ENCODE results near the gene PEMT. TPM values are rescaled to one million over a fixed set of nuclear protein-coding genes. Genes with fewer than 3 reads are reported as not detected.

PEMT gene
- total and polyA plus RNA-seq, 2 of the 8 experiments (the other 6 are each of a cell fraction or from before 2014, with no cell fraction given): 42.0 to 118 TPM

GRCh38 chr17:17481860-17482259 is 109.6 kb downstream of the PEMT start:
- H3K27ac ChIP-seq (ENCODE audit: low read depth, low read length): no peak overlapping the region
- H4K91ac ChIP-seq (replicated peaks; ENCODE audit: insufficient read length, low read length): no peak overlapping the region
- H3K27me3 ChIP-seq (replicated peaks in 1 of 4; ENCODE audit: control insufficient read depth in 3 of 4, extremely low read depth in 1 of 4, insufficient read depth in 3 of 4, low read length in 3 of 4): no peaks in the 10 kb centered on the region
- no peak overlapping the region for H3K4me2 ChIP-seq (ENCODE audit: insufficient read depth in 1 of 2, low read depth in 2 of 2, low read length in 2 of 2)
- FAIRE-seq (no peak), DNase-seq (ENCODE audit: low read depth in 1 of 2, low spot score in 2 of 2) (no peak)
- no peak overlapping the region for H3K56ac ChIP-seq (replicated peaks; ENCODE audit: insufficient read length, low read depth, low read length)
- H2BK120ac ChIP-seq (replicated peaks; ENCODE audit: low read depth, low read length): no peak overlapping the region
- no peak overlapping the region for H2BK15ac ChIP-seq (ENCODE audit: low read length)
- no peak overlapping the region for H2AFZ ChIP-seq (ENCODE audit: low read length)
- no peak overlapping the region for H3K4ac ChIP-seq (replicated peaks; ENCODE audit: insufficient read length, low read depth, low read length)
- no peak overlapping the region for H3K23ac ChIP-seq (ENCODE audit: insufficient read length)
- no peak overlapping the region for H2BK12ac ChIP-seq (ENCODE audit: low read depth, low read length)
- H3K79me1 ChIP-seq (ENCODE audit: low read depth, low read length): peaks cover 15% of the 10 kb centered on the region
- no peak overlapping the region for H4K5ac ChIP-seq (ENCODE audit: insufficient read length, low read depth, low read length)
- H2BK5ac ChIP-seq (ENCODE audit: low read depth, low read length): no peak overlapping the region
- WGBS, 2 experiments (ENCODE audit: extremely low coverage in 1 of 2, insufficient coverage in 1 of 2, insufficient read length in 1 of 2, insufficient replicate concordance in 2 of 2, low coverage in 1 of 2, low lambda C conversion rate in 2 of 2, missing lambda C conversion rate in 1 of 2): 80% methylated on average over 5 of the region's 5 CpGs; no CpG with 5 or more reads in 1 of the 2 experiments
- POLR2A ChIA-PET (ENCODE audit: partially characterized antibody): interaction anchor here (0.8 kb wide), 1 partner anchor 15 kb away, joined by 3 read pairs; the partner anchor contains the start of gene RASD1
- no peak overlapping the region for H2BK20ac ChIP-seq (ENCODE audit: low read length)
- H4K20me1 ChIP-seq (replicated peaks in 1 of 2; ENCODE audit: control insufficient read depth in 1 of 2, insufficient read depth in 2 of 2, low read length in 2 of 2): peaks cover 0 to 6% of the 10 kb centered on the region in 2 experiments
- CTCF ChIA-PET (ENCODE audit: partially characterized antibody): interaction anchor here (0.5 to 1.3 kb wide), 5 partner anchors 9 to 523 kb away, joined by 3 read pairs; no protein-coding TSS in a partner anchor
- no peak overlapping the region for H3K4me3 ChIP-seq (ENCODE audit: extremely low read depth in 1 of 4, insufficient read depth in 2 of 4, low read depth in 3 of 4, low read length in 4 of 4)
- H3K4me1 ChIP-seq (replicated peaks in 1 of 4; ENCODE audit: control insufficient read depth in 3 of 4, insufficient read depth in 4 of 4, low read length in 3 of 4): peaks cover 0 to 5% (median 1%) of the 10 kb centered on the region in 4 experiments; a peak in 1 of 7 replicates
- H3K23me2 ChIP-seq (ENCODE audit: low read depth, low read length): peaks cover 6% of the 10 kb centered on the region; the same call in 1 of the 2 replicates
- H3K9me3 ChIP-seq (ENCODE audit: insufficient read depth in 2 of 2, low read depth in 1 of 2, low read length in 1 of 2): no peaks in the 10 kb centered on the region
- peaks cover 0 to 4% (median 1%) of the 10 kb centered on the region in 4 experiments; a peak in 4 of 8 replicates for H3K36me3 ChIP-seq (ENCODE audit: control insufficient read depth in 2 of 4, insufficient read depth in 4 of 4, low read length in 3 of 4)
- H3K9ac ChIP-seq (replicated peaks in 1 of 4; ENCODE audit: extremely low read depth in 1 of 4, low read depth in 3 of 4, low read length in 3 of 4): no peak overlapping the region
- H3K79me2 ChIP-seq (ENCODE audit: control insufficient read depth in 1 of 2, insufficient read depth in 2 of 2, low read length in 2 of 2): peaks cover 5 to 73% of the 10 kb centered on the region in 2 experiments
- H3K14ac ChIP-seq (ENCODE audit: insufficient read length): no peak overlapping the region
- H2AK5ac ChIP-seq (ENCODE audit: low read depth, low read length): no peak overlapping the region
- no peak overlapping the region for H3K18ac ChIP-seq (ENCODE audit: extremely low read depth, low read length)
- H4K8ac ChIP-seq (ENCODE audit: extremely low read depth, insufficient read depth, low read length): no peak overlapping the region
- TF ChIP-seq, protein P1, sequence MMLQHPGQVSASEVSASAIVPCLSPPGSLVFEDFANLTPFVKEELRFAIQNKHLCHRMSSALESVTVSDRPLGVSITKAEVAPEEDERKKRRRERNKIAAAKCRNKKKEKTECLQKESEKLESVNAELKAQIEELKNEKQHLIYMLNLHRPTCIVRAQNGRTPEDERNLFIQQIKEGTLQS (IDR thresholded peaks at IDR 0.05; ENCODE audit: insufficient read depth, low read depth, low read length): no peak
- TF ChIP-seq, protein P2, sequence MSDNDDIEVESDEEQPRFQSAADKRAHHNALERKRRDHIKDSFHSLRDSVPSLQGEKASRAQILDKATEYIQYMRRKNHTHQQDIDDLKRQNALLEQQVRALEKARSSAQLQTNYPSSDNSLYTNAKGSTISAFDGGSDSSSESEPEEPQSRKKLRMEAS (IDR thresholded peaks at IDR 0.05): no peak
- TF ChIP-seq SAP30 (IDR thresholded peaks at IDR 0.05; ENCODE audit: insufficient read depth, insufficient replicate concordance, low read length): no peak

All from H1 (cell line).